Measurements from ENCODE around the gene SOST.

- no peak for TF ChIP-seq POLR2A (IDR thresholded peaks at IDR 0.05)
- TF ChIP-seq, protein P1, sequence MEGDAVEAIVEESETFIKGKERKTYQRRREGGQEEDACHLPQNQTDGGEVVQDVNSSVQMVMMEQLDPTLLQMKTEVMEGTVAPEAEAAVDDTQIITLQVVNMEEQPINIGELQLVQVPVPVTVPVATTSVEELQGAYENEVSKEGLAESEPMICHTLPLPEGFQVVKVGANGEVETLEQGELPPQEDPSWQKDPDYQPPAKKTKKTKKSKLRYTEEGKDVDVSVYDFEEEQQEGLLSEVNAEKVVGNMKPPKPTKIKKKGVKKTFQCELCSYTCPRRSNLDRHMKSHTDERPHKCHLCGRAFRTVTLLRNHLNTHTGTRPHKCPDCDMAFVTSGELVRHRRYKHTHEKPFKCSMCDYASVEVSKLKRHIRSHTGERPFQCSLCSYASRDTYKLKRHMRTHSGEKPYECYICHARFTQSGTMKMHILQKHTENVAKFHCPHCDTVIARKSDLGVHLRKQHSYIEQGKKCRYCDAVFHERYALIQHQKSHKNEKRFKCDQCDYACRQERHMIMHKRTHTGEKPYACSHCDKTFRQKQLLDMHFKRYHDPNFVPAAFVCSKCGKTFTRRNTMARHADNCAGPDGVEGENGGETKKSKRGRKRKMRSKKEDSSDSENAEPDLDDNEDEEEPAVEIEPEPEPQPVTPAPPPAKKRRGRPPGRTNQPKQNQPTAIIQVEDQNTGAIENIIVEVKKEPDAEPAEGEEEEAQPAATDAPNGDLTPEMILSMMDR (IDR thresholded peaks at IDR 0.05), result no peak
Observed at GRCh38 chr17:43756201-43756600, 2.4 kb downstream of the SOST start.
